ENCODE data around the gene IL1RAP.

IL1RAP gene

GRCh38 chr3:190543671-190544070 is 29.8 kb downstream of the IL1RAP start:
- H3K4me3 ChIP-seq (ENCODE audit: control insufficient read depth, low read depth, low read length): no peak overlapping the region
- no peak for DNase-seq (ENCODE audit: low read depth)
- no peak for TF ChIP-seq CTCF (conservative IDR thresholded peaks at IDR 0.05; ENCODE audit: control insufficient read depth, insufficient read depth, low read depth, low read length)

- TF ChIP-seq CTCF (conservative IDR thresholded peaks at IDR 0.05; ENCODE audit: control insufficient read depth, insufficient read depth, low read depth, low read length): no peak
- H3K4me3 ChIP-seq (ENCODE audit: control insufficient read depth, low read depth, low read length): no peak overlapping the region
- no peak for DNase-seq (ENCODE audit: low read depth)
Observed at GRCh38 chr3:190545191-190545590, 31.3 kb downstream of the IL1RAP start.

- no peak overlapping the region for H3K4me3 ChIP-seq (ENCODE audit: control insufficient read depth, low read depth, low read length)
- TF ChIP-seq CTCF (conservative IDR thresholded peaks at IDR 0.05; ENCODE audit: control insufficient read depth, insufficient read depth, low read depth, low read length): no peak
- DNase-seq (ENCODE audit: low read depth): no peak
Observed at GRCh38 chr3:190546881-190547510, 33.1 kb downstream of the IL1RAP start.

GRCh38 chr3:190548031-190548656 is 34.3 kb downstream of the IL1RAP start:
- DNase-seq (ENCODE audit: low read depth): no peak

GRCh38 chr3:190552021-190552420 is 38.1 kb downstream of the IL1RAP start:
- H3K4me3 ChIP-seq (ENCODE audit: control insufficient read depth, low read depth, low read length): no peak overlapping the region
- no peak for DNase-seq (ENCODE audit: low read depth)
- no peak for TF ChIP-seq CTCF (conservative IDR thresholded peaks at IDR 0.05; ENCODE audit: control insufficient read depth, insufficient read depth, low read depth, low read length)

More at GRCh38 chr3:190548031-190548656, 34.3 kb downstream of the IL1RAP start:
- no peak for TF ChIP-seq CTCF (conservative IDR thresholded peaks at IDR 0.05; ENCODE audit: control insufficient read depth, insufficient read depth, low read depth, low read length)
- H3K4me3 ChIP-seq (ENCODE audit: control insufficient read depth, low read depth, low read length): no peak overlapping the region

GRCh38 chr3:190552969-190553759 is 39.3 kb downstream of the IL1RAP start:
- TF ChIP-seq CTCF (conservative IDR thresholded peaks at IDR 0.05; ENCODE audit: control insufficient read depth, insufficient read depth, low read depth, low read length): no peak
- no peak for DNase-seq (ENCODE audit: low read depth)

More at GRCh38 chr3:190552969-190553759, 39.3 kb downstream of the IL1RAP start:
- H3K4me3 ChIP-seq (ENCODE audit: control insufficient read depth, low read depth, low read length): no peak overlapping the region

Data from fibroblast of mammary gland (primary cell).